ENCODE measurements around the gene IKZF1. TPM values are rescaled to one million over a fixed set of nuclear protein-coding genes. Genes with fewer than 3 reads are reported as not detected.
A peak's percentile ranks its signal among the peaks of the same experiment; 100 is the strongest.

IKZF1 gene
- total RNA-seq, 6 experiments from 2014 or later: 3.1 to 9.6 (median 5.2) TPM

DNA sequence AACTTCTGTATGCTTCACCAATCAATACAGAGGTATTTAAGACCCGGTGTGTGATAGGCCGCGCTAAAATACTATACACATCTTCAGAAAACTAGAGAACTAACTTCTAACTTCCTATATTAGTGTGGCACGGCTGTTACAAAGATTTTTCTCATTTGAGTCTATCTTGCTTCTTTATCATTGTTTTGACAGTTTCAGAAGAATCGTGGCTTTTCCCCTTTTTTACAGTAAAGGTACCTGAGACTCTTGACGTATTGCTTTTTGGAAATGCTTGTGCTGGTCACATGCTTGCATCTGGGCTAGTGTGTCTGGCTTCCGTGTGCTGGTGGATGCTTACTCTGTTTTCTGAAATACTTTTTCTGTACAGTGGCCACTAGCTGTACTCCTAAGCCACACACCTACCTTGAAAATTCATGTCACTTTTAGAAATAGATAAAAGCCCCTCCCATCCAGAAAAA is 12.7 kb downstream of the IKZF1 start:
- no peak for DNase-seq
- no peak overlapping the region for H3K4me3 ChIP-seq
- no peaks in the 10 kb centered on the region for H3K9me3 ChIP-seq
- 48% methylated on average over 7 of the region's 7 CpGs for WGBS (ENCODE audit: insufficient coverage, low coverage, low lambda C conversion rate, missing lambda C conversion rate)
- H3K27me3 ChIP-seq: no peaks in the 10 kb centered on the region
- no peaks in the 10 kb centered on the region for H3K4me1 ChIP-seq
- peak in 3 of 4 donors; percentile 18 to 30 (median 23) for ATAC-seq
- TF ChIP-seq, protein P1, sequence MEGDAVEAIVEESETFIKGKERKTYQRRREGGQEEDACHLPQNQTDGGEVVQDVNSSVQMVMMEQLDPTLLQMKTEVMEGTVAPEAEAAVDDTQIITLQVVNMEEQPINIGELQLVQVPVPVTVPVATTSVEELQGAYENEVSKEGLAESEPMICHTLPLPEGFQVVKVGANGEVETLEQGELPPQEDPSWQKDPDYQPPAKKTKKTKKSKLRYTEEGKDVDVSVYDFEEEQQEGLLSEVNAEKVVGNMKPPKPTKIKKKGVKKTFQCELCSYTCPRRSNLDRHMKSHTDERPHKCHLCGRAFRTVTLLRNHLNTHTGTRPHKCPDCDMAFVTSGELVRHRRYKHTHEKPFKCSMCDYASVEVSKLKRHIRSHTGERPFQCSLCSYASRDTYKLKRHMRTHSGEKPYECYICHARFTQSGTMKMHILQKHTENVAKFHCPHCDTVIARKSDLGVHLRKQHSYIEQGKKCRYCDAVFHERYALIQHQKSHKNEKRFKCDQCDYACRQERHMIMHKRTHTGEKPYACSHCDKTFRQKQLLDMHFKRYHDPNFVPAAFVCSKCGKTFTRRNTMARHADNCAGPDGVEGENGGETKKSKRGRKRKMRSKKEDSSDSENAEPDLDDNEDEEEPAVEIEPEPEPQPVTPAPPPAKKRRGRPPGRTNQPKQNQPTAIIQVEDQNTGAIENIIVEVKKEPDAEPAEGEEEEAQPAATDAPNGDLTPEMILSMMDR (IDR thresholded peaks at IDR 0.05): no peak
- peak; percentile 30 for TF ChIP-seq POLR2A (IDR thresholded peaks at IDR 0.05)
- H3K36me3 ChIP-seq: no peaks in the 10 kb centered on the region
- intact Hi-C loops (cut with DNase I): no loop called here
- no peak overlapping the region for H3K27ac ChIP-seq

DNA sequence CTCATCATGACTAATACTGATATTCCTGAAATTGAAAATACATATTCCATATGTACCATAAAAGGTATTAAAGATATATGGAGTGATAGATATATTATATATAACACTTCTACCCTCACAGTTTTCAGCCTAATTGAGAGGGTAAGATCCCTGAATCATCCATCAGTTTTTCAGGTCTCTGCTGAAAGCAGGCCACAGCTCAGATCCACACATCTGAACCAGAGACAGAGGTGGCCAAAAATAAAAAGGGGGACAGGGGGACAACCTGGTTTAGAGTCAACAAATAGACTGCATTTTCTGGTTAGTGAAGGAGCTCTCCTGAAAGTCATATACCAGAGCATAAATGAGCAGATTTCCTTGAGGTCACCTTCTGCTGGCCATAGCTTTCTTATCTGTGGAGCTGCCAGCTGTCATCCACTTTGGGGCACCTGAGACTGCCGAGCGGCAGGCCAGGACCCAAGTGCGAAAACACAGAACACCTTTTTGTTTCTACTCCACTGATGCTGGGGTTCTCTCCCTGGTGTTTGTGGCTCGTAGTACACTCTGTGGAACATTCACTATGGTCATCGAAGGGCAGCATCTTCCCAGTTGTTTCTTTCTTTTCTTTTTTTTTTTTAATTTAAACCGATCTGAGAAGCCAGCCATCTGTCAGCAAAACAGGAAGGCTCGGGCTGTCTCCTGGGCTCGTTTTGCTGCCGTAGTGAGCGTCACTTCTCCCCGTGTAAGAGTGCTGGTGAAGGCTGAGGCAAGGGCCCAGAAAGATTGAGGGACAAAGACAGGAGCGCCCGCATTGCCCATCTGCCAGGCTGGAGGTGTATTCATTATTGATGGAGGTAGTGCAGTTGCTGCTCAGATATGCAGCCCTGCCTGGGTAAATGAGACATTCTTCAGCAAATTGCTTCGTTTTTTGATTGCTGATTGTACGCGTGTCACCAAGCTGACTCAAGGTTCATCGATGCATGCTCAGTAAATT is 13.5 kb downstream of the IKZF1 start:
- WGBS (ENCODE audit: insufficient coverage, low coverage, low lambda C conversion rate, missing lambda C conversion rate): 41% methylated on average over 14 of the region's 17 CpGs
- H3K9me3 ChIP-seq: no peaks in the 10 kb centered on the region
- H3K4me3 ChIP-seq: no peak overlapping the region
- no peak for TF ChIP-seq POLR2A (IDR thresholded peaks at IDR 0.05)
- TF ChIP-seq, protein P1 (IDR thresholded peaks at IDR 0.05): no peak
- intact Hi-C loops (cut with DNase I): no loop called here
- H3K27ac ChIP-seq: no peak overlapping the region
- no peaks in the 10 kb centered on the region for H3K4me1 ChIP-seq
- H3K36me3 ChIP-seq: no peaks in the 10 kb centered on the region
- ATAC-seq (peak in 1 of 4 donors; percentile 28), DNase-seq (no peak)
- H3K27me3 ChIP-seq: no peaks in the 10 kb centered on the region

DNA sequence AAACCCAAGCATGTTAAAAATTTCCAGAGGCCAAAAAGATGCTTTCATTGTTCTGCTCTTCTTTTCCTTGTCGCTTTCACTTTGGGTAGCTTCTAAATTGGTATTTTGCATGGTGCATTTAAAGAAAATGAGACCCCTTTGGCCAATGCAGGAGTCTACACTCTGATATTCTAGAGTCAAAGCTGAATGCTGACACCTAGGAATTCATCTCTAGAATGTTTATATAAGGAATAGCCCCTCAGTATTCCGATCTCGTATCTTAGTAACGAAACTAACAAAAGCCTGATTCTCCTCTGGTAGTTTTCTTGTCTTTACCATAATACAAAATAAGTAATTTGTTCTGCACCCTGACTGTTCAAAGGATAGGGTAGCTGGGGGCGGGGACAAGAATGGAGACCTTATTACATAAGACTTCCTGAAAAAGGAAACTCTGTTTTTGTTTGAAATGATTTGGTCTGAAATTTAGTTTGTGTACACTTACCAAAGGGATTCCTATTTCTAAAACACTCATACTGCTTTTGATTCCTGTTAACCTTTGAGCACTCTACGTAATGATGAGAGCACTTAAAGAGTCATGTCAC is 17.1 kb downstream of the IKZF1 start:
- Histone ChIP-seq H3K36me3 (no peaks in the 10 kb centered on the region), H3K4me3 (no peak overlapping the region), H3K4me1 (no peaks in the 10 kb centered on the region), H3K9me3 (no peaks in the 10 kb centered on the region), H3K27ac (no peak overlapping the region), H3K27me3 (no peaks in the 10 kb centered on the region)
- no peak for ATAC-seq
- intact Hi-C loops (cut with DNase I): no loop called here
- 42% methylated on average over 6 of the region's 6 CpGs for WGBS (ENCODE audit: insufficient coverage, low coverage, low lambda C conversion rate, missing lambda C conversion rate)
- TF ChIP-seq POLR2A (IDR thresholded peaks at IDR 0.05): no peak
- TF ChIP-seq, protein P1 (IDR thresholded peaks at IDR 0.05): no peak
- DNase-seq: no peak

DNA sequence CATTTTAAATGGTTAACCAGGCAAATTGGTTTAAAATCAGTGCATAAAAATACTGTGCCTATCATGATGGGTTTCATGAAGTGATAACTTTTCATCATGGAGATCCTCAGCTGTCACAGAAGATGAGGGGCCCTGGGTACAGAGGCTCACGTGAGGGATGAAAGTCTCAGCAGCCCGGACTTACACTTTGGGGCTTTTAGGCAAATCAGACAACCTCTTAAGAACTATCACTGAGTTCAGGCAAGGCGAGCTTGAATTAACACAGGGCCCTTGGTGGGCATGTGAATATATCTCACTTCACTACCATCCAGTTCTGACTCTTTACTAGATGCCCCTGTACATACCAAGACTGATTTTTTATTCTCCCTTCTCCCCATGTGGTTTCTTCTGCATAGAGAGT is 19.6 kb downstream of the IKZF1 start:
- 26% methylated on average over 3 of the region's 3 CpGs for WGBS (ENCODE audit: insufficient coverage, low coverage, low lambda C conversion rate, missing lambda C conversion rate)
- H3K36me3 ChIP-seq: no peaks in the 10 kb centered on the region
- DNase-seq (no peak), ATAC-seq (no peak)
- H3K9me3 ChIP-seq: no peaks in the 10 kb centered on the region
- TF ChIP-seq, protein P1 (IDR thresholded peaks at IDR 0.05): no peak
- TF ChIP-seq POLR2A (IDR thresholded peaks at IDR 0.05): no peak
- no peak overlapping the region for H3K4me3 ChIP-seq
- no peak overlapping the region for H3K27ac ChIP-seq
- H3K4me1 ChIP-seq: no peaks in the 10 kb centered on the region
- intact Hi-C loops (cut with DNase I): no loop called here
- H3K27me3 ChIP-seq: no peaks in the 10 kb centered on the region

All from right lobe of liver (tissue), 6 donors.